Peyer's patch (tissue), 4 donors: ENCODE results near the gene SMG6. TPM values are rescaled to one million over a fixed set of nuclear protein-coding genes. Genes with fewer than 3 reads are reported as not detected.

Experiments used
- DNase-seq, 3 donors: peaks; one replicate each; pipeline ENCODE4 v3.0.0-alpha.2; 2017 to 2019
- H3K27ac ChIP-seq, 4 donors: fragments of 200-600 bp; sonication (generic); one replicate each; pipeline ENCODE4 v1.5.1; 2016 to 2019
- H3K27me3 ChIP-seq, 2 donors: fragments of 200-600 bp; sonication (generic); one replicate each; pipeline ENCODE4 v1.5.1; 2019
- H3K36me3 ChIP-seq, 3 donors: fragments of 200-600 bp; sonication (generic); one replicate each; pipeline ENCODE4 v1.5.1; 2016 to 2019
- H3K4me1 ChIP-seq, 4 donors: fragments of 200-600 bp; sonication (generic); one replicate each; pipeline ENCODE4 v1.5.1; 2016 to 2019
- H3K4me3 ChIP-seq, 4 donors: fragments of 200-600 bp; sonication (generic); 1 replicate in 3 of 4; 2 replicates in 1 of 4; pipeline ENCODE4 v1.5.1; 2016 to 2019; ENCODE audit warnings: mild to moderate bottlenecking in 1 of 4
- H3K9me3 ChIP-seq, 4 donors: fragments of 200-600 bp; sonication (generic); one replicate each; pipeline ENCODE4 v1.5.1; 2016 to 2019; ENCODE audit warnings: mild to moderate bottlenecking in 1 of 4
- POLR2A ChIP-seq, 2 donors: fragments of 450-650 bp; IDR thresholded peaks; one replicate each; pipeline ENCODE4 v1.5.1; 2017; ENCODE audit warnings: antibody characterized with exemption in 2 of 2, mild to moderate bottlenecking in 2 of 2, moderate library complexity in 2 of 2
- total RNA-seq, 4 donors: library from RNA; depleted of rRNA; stranded (reverse); fragments of >200 nt; gene quantifications; one replicate each; pipeline ENCODE4 v1.1.0, GENCODE V29; 2016
- TF ChIP-seq, protein P1 (sequence below), 6 experiments: fragments of 450-650 bp in 4 of 6; fragments of 200-600 bp in 2 of 6; sonication (generic) in 1 of 6; IDR thresholded peaks; one replicate each; pipeline ENCODE4 v1.5.1; 2017 to 2019; ENCODE audit warnings: antibody characterized with exemption in 6 of 6, mild to moderate bottlenecking in 3 of 6, moderate library complexity in 1 of 6

SMG6 gene
- total RNA-seq, 4 donors from 2014 or later: 33.3 to 139 (median 67.4) TPM

DNA sequence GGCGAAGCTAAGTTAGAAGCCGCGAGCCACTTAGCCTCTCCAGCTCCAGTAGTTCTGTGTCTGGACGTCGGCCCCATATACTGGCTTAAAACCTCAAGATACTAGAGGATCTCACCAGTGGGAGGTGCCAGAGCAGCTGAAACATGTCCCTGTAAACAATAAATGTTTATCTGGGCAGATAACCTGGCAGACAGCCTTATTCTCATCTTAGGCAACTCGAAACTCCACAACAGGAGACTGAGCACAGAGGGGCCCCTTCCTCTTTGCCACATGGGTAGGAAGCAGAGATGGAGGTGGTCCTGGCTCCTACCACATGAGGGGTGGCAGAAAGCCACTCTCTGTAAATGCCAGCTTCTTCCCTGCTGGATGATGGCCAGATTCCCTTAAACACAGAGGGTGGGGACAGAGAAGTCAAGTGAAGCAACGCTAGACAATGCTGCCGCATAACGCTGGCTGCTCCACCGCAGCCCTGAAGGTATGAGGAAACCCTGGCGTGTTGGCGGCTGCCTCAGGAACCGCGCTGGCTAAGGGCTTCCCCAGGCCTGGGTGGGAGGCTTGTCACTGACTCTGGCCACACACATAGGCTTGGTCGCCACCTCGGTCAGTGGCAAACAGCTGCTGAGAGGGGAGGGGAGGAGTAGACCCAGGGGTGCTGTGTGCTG lies 180.8 kb downstream of the SMG6 start:
- Histone ChIP-seq H3K4me1 (peaks cover 0 to 29% (median 13%) of the 10 kb centered on the region in 4 donors), H3K27me3 (no peaks in the 10 kb centered on the region), H3K27ac (peak overlapping the region; percentile 47 to 76 (median 66)), H3K4me3 (no peak overlapping the region), H3K9me3 (no peaks in the 10 kb centered on the region), H3K36me3 (peaks cover 0 to 12% (median 0%) of the 10 kb centered on the region in 3 donors)
- TF ChIP-seq, protein P1, sequence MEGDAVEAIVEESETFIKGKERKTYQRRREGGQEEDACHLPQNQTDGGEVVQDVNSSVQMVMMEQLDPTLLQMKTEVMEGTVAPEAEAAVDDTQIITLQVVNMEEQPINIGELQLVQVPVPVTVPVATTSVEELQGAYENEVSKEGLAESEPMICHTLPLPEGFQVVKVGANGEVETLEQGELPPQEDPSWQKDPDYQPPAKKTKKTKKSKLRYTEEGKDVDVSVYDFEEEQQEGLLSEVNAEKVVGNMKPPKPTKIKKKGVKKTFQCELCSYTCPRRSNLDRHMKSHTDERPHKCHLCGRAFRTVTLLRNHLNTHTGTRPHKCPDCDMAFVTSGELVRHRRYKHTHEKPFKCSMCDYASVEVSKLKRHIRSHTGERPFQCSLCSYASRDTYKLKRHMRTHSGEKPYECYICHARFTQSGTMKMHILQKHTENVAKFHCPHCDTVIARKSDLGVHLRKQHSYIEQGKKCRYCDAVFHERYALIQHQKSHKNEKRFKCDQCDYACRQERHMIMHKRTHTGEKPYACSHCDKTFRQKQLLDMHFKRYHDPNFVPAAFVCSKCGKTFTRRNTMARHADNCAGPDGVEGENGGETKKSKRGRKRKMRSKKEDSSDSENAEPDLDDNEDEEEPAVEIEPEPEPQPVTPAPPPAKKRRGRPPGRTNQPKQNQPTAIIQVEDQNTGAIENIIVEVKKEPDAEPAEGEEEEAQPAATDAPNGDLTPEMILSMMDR (IDR thresholded peaks at IDR 0.05): no peak
- no peak for TF ChIP-seq POLR2A (IDR thresholded peaks at IDR 0.05)
- peak in 2 of 3 donors; percentile 54 to 64 for DNase-seq

DNA sequence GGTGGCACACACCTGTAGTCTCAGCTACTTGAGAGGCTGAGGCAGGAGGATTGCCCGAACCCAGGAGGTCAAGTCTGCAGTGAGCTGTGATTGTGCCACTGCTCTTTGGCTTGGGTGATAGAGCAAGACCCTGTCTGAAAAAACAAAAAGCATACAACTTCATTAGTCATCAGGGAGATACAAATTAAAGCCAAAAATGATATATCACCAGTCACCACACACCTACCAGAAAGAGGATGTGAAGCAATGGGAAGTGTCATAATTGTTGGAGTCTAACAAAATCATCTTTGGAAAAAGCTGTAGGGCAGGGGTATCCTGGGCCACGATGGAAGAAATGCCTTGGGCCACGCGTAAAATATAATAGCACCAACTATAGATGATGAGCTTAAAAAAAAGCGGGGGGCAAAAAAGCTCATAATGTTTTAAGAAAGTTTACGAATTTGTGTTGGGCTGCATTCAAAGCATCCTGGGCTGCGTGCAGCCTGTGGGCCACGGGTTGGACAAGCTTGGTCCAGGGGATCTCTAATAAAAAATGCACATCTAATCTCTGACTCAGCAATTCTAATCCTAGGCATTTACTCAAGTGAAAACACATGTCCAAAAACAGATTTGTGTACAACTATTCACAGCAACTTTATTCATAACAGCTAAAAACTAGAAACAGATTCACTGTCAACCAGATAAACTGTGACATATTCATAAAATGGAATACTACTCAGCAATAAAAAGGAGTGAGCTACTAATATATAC lies 182.8 kb downstream of the SMG6 start:
- TF ChIP-seq, protein P1 (IDR thresholded peaks at IDR 0.05): no peak
- TF ChIP-seq POLR2A (IDR thresholded peaks at IDR 0.05): no peak
- H3K27ac ChIP-seq: no peak overlapping the region

DNA sequence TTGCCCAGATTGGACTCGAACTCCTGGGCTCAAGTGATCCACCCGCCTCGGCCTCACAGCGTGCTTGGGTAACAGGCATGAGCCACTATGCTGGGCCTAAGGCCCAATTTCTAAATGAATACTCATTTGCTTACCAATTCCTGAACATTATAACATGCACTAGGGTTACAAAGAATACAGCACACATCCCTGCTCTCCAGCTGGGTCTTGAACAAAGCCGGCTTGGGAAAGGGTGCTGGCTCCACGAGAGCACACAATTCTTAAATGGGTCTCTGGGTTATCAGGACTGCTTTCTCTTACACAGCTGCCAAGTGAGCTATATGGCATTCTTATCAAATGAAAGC lies 190.3 kb downstream of the SMG6 start:
- Histone ChIP-seq H3K4me1 (peaks cover 0 to 2% (median 0%) of the 10 kb centered on the region in 4 donors), H3K9me3 (no peaks in the 10 kb centered on the region), H3K27me3 (no peaks in the 10 kb centered on the region), H3K4me3 (no peak overlapping the region), H3K27ac (no peak overlapping the region), H3K36me3 (no peaks in the 10 kb centered on the region)
- DNase-seq: no peak
- TF ChIP-seq POLR2A (IDR thresholded peaks at IDR 0.05): no peak
- TF ChIP-seq, protein P1 (IDR thresholded peaks at IDR 0.05): no peak

More for the DNA sequence above, 182.8 kb downstream of the SMG6 start:
- no peak for DNase-seq
- peaks cover 0 to 12% (median 0%) of the 10 kb centered on the region in 3 donors for H3K36me3 ChIP-seq
- no peaks in the 10 kb centered on the region for H3K9me3 ChIP-seq
- no peaks in the 10 kb centered on the region for H3K27me3 ChIP-seq
- no peak overlapping the region for H3K4me3 ChIP-seq
- peaks cover 0 to 29% (median 13%) of the 10 kb centered on the region in 4 donors for H3K4me1 ChIP-seq

DNA sequence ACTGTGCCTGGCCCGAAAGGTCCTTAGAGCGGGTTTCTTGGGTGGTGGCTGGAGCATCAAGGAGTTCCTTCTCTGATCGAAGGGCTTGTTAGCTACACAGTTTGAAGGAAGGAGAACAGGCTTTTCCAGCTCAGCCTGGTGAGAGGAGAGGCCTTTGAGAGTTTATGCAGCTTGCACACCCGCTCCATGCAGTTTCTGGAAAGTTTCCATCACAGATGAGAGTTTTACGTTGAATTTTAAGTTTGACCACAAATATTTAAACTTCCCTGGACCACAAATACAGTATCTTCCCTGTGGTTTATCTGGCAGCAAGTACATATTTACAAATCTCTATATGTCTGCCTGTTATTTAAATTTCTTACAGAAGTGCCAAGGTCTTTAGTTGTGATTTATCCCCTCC lies 191.9 kb downstream of the SMG6 start:
- TF ChIP-seq, protein P1 (IDR thresholded peaks at IDR 0.05): no peak
- TF ChIP-seq POLR2A (IDR thresholded peaks at IDR 0.05): no peak
- no peak overlapping the region for H3K27ac ChIP-seq
- DNase-seq: no peak

DNA sequence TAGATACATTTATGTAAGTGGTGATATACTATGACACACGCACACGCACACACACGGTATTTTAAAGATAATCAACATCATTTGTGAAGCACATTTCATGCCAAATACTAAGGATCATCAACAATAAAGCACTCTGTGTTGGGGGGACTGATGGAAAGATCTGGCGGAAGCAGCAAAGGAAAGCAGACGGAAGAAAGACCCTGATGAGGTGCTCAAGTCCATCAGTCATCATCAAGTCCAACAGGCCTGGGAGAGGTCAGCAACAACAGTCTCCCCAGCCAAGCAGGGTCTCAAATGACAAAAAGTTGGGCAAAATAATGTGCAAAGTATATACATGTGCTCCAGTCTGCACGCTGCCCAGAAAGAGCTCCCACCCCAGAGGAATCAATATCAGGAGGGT lies 193.1 kb downstream of the SMG6 start:
- Histone ChIP-seq H3K4me3 (no peak overlapping the region), H3K9me3 (no peaks in the 10 kb centered on the region), H3K36me3 (no peaks in the 10 kb centered on the region), H3K27me3 (no peaks in the 10 kb centered on the region), H3K27ac (no peak overlapping the region), H3K4me1 (peaks cover 0 to 18% (median 0%) of the 10 kb centered on the region in 4 donors)
- no peak for DNase-seq
- TF ChIP-seq POLR2A (IDR thresholded peaks at IDR 0.05): no peak
- TF ChIP-seq, protein P1 (IDR thresholded peaks at IDR 0.05): no peak

More for the DNA sequence above, 191.9 kb downstream of the SMG6 start:
- peaks cover 0 to 8% (median 0%) of the 10 kb centered on the region in 4 donors for H3K4me1 ChIP-seq
- no peaks in the 10 kb centered on the region for H3K27me3 ChIP-seq
- H3K36me3 ChIP-seq: no peaks in the 10 kb centered on the region
- H3K9me3 ChIP-seq: no peaks in the 10 kb centered on the region
- H3K4me3 ChIP-seq: no peak overlapping the region
